H54 (cell line): ENCODE results near the gene ST7L.
A peak's percentile ranks its signal among the peaks of the same experiment; 100 is the strongest.

Source experiments
- DNase-seq: peaks from one replicate; pipeline ENCODE4 v3.0.0; 2011; ENCODE audit warnings: low spot score, mixed read lengths; ENCODE audit not compliant: insufficient read length
- FAIRE-seq: peaks from 3 replicates; lab custom pipeline; 2011; peaks lifted over from hg19 to GRCh38; lab: Jason Lieb, UNC
- POLR2A ChIP-seq: IDR thresholded peaks from 2 replicates; pipeline ENCODE4 v1.6.1; 2011; ENCODE audit warnings: low read depth, mild to moderate bottlenecking, low read length

ST7L gene

GRCh38 chr1:112527266-112528010 is 91.5 kb downstream of the ST7L start:
- FAIRE-seq (peak; percentile 70), DNase-seq (no peak)
- TF ChIP-seq POLR2A, result no peak

- no peak for FAIRE-seq
- no peak for TF ChIP-seq POLR2A
- no peak for DNase-seq
Measured at GRCh38 chr1:112524986-112525385, 94.0 kb downstream of the ST7L start.

GRCh38 chr1:112524251-112524650 is 94.7 kb downstream of the ST7L start:
- FAIRE-seq (no peak), DNase-seq (no peak)
- no peak for TF ChIP-seq POLR2A

- FAIRE-seq (peak; percentile 95), DNase-seq (no peak)
- no peak for TF ChIP-seq POLR2A
Measured at GRCh38 chr1:112522621-112523020, 96.3 kb downstream of the ST7L start.

- no peak for FAIRE-seq
- no peak for TF ChIP-seq POLR2A
- no peak for DNase-seq
Measured at GRCh38 chr1:112520166-112520565, 98.8 kb downstream of the ST7L start.

GRCh38 chr1:112518186-112518585 is 100.8 kb downstream of the ST7L start:
- no peak for FAIRE-seq
- no peak for TF ChIP-seq POLR2A
- DNase-seq, result no peak

- FAIRE-seq (no peak), DNase-seq (no peak)
- no peak for TF ChIP-seq POLR2A
Measured at GRCh38 chr1:112517646-112518045, 101.3 kb downstream of the ST7L start.

- TF ChIP-seq POLR2A, result no peak
- no peak for DNase-seq
- FAIRE-seq, result no peak
Measured at GRCh38 chr1:112517231-112517630, 101.7 kb downstream of the ST7L start.

GRCh38 chr1:112516141-112516540 is 102.8 kb downstream of the ST7L start:
- FAIRE-seq (no peak), DNase-seq (no peak)
- TF ChIP-seq POLR2A, result no peak

- FAIRE-seq (peak; percentile 82), DNase-seq (peak; percentile 81)
- no peak for TF ChIP-seq POLR2A
Measured at GRCh38 chr1:112515311-112516009, 103.5 kb downstream of the ST7L start.

GRCh38 chr1:112514901-112515300 is 104.0 kb downstream of the ST7L start:
- no peak for TF ChIP-seq POLR2A
- DNase-seq (no peak), FAIRE-seq (no peak)

GRCh38 chr1:112513112-112513870 is 105.7 kb downstream of the ST7L start:
- DNase-seq (no peak), FAIRE-seq (no peak)
- no peak for TF ChIP-seq POLR2A

- no peak for DNase-seq
- no peak for TF ChIP-seq POLR2A
- no peak for FAIRE-seq
Measured at GRCh38 chr1:112511897-112512296, 107.0 kb downstream of the ST7L start.

- TF ChIP-seq POLR2A, result no peak
- no peak for FAIRE-seq
- DNase-seq, result no peak
Measured at GRCh38 chr1:112510340-112510739, 108.6 kb downstream of the ST7L start.
